ENCODE data around the gene SDK2.

The SDK2 gene

DNA sequence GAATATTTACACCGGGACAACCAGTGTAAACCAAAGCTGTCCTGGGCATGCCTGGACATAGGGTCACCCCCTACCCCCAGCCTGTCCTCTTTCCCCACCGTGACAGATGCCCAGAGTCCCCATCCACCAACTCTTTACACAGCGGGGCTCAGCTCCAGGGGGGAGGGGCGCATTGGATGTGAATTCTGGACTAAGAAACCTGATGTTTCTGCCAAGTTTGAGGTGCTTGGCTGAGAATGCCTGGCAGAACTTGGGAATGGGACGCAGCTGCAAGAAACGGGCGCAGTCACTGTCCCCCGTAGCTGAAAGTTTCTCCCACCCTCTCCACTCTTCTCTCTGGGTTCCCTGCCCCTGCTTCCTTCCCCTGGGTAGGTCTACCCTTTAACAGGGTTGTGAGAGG lies 264.4 kb downstream of the SDK2 start:
- DNase-seq: no peak

DNA sequence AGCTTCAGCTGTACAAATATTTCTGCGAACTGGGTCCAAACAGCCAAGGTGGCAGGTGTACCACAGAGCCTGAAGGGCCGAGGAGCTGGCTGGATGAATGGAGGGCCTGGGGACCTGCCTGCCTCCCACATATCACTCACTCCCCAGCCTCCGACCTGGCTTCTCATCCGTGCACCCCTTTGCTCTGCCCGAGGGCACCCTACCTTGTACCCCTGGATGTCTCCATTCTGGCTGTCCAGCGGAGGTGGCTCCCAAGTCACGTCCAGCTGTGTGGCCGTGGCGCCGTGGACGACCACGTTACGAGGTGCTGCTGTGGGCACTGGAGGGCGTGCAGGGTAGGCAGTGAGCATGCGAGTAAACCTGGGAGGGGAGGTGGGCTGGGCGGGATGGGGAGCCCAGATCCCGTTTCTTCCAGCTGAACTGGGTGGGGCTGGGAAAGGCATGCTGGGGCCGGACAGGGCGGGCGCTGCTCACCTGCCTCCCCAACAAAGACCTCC lies 265.2 kb downstream of the SDK2 start:
- DNase-seq: no peak

DNA sequence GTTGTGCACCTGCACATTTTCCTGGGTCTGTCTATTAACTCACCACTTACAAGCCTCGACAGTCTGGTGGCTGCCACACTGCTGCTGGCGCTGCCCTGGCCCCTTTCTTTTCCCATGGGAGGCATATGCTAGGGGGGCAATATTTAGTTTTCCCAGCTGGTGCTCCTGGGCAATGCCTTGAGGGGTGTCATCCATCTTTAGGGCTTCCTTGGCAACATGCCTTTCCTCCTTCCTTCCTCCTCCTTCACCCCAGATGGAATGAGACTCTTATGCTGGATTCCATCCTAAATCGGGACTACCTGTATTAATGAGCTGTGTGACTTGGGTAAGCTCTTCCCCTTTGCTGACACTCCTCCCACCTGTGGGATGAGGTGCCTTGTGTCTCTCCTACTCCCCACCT lies 267.6 kb downstream of the SDK2 start:
- no peak for DNase-seq

DNA sequence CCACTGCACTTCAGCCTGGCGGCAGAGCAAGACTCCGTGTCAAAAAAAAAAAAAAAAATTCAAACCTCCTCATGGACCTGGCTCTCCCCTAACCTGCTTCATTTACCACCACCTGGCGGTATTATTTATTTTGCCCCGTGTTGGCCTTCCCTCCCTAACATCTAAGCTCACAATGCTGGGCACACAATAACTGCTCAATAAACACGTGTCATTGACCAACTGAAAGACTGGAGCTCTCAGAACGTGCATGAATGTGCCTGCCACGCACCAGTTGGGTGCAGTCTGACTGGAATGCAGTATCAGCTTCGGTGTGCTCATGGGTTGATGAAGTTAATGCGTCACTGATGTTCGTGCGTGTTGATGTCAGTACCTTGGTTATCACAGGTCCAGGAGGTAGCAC lies 268.1 kb downstream of the SDK2 start:
- DNase-seq: no peak

DNA sequence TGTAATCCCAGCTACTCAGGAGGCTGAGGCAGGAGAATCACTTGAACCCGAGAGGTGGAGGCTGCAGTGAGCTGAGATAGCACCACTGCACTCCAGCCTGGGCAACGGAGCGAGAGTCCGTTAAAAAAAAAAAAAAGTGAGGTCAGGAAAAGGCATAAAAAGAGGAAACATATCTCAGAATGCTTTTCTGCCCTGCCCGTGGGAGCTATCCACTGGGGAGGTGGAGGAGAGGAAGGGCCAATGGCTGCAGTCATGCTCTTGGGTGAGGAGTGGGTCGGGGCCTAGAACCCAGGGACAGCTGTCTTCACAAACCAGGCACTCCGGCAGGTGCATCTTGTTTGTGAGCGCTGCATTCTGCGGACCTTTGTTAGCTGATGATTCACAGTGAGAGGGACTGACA lies 272.4 kb downstream of the SDK2 start:
- DNase-seq: no peak

DNA sequence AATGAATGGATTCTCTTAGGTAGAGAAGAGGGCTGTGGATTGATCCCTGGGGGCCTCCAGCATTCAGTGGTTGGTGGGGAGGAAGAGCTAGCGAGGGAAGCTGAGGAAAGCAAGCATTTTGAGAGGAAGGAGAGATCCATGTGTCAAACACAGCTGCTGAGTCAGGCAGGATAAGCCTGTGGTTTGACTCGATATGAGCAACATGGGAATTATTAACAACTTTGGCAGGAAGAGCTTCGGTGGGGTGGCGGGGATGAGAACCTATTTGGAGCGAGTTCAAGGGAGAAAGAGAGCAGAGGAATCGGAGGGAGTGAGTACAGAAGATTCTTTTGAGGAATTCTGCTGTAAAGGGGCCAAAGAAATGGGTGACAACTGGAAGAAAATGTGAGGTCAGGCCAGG lies 273.0 kb downstream of the SDK2 start:
- DNase-seq: no peak

DNA sequence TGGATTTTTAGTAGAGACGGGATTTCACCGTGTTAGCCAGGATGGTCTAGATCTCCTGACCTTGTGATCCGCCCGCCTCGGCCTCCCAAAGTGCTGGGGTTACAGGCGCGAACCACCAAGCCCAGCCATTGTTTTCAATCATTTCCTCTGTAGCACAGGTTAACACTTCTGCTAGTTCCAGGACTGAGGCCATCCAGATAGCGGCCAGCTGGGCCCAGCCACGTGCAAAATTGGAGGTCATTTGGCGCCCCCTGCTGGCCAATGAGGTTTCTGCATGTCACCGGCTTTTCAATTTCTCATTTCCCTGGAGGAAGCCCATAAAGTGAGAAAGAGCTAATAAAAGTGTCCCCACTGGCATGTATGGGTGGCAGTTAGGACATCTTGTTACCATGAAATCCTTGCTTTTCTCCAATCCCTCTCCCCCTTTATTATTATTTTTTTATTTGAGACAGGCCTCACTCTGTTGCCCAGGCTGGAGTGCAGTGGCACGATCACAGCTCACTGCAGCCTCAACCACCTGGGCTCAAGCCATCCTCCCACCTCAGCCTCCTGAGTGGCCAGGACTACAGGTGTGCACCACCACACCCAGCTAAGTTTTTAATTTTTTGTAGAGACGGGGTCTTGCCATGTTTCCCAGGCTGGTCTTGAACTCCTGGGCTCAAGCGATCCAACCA lies 274.3 kb downstream of the SDK2 start:
- DNase-seq: peak; percentile 40

DNA sequence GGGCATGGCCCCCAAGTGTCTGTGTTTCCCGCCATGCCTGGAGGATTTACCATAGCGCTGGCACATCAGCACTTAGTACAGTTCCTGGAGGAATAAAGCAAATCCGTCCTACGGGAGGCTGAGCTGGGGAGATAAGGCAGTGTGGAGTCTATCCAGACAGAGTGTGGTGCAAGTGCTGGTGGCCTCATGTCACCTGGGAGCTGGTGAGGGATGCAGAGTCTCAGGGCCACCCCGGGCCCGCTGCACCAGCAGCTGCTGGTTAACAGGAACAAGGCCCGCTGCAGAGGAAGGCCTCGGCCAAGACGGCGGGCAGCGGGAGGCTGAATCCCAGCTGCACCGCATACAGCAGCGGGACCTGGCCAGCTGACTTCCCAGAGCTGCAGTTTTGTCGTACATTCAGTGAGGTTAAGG lies 275.1 kb downstream of the SDK2 start:
- DNase-seq: no peak

DNA sequence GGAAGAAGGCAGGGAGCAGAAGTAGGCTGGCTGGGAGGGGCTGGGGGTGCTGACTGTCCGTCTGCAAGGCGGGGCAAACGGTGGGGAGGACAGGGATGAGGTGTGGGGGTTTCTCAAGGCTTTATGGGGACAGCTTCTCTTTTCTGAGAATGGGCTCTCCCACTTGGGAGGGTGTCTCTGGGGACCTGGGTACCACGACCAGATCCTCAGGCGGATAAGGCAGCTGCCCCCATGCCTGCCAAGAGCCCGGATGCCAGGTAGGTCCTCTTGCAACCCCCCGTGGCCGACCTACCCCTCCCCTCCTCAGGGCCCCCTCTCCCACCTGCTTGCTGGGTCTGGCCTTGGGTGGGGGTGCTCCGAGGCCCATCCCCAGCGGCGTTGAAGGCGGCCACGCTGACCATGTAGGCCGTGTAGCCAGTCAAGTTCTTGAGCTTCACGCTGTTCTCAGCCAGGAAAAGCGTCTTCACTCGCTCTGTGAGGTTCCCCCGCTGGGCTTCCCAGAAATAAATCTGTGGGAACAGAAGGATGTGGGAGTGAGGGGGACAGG lies 276.1 kb downstream of the SDK2 start:
- DNase-seq: no peak

DNA sequence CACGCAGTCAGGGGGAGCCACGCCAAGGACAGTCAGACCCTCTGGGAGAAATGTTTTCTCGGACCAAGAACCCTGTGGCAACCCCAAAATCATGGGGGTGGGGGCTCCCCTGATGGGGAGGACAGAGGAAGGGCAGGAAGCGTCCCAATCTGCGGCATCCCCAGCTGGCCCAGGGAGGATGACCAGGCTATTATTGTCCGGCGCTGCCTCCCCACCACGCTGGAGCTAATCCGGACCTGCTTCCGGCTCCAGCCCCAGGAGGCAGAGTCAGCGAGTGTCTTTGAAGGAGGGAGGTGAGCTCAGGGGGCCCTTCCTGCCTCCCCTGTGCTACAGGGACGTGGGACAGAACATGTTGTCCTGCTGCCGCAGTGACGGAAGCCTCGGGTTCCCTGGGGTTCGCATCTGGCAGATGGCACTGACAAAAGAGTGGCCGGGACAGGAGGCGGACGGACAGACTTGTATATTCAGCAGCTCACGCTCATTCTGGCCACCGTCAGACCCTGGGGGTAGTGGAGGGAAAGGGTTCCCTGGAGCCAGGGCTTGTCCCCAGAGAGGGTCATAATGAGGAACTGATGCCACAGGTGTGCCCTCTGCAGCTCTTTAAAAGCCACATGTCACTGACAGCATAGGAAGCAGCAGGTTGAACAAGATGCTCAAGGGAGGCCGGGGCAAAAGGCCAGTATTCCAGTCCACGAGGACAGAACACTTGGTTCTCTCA lies 278.2 kb downstream of the SDK2 start:
- no peak for DNase-seq

DNA sequence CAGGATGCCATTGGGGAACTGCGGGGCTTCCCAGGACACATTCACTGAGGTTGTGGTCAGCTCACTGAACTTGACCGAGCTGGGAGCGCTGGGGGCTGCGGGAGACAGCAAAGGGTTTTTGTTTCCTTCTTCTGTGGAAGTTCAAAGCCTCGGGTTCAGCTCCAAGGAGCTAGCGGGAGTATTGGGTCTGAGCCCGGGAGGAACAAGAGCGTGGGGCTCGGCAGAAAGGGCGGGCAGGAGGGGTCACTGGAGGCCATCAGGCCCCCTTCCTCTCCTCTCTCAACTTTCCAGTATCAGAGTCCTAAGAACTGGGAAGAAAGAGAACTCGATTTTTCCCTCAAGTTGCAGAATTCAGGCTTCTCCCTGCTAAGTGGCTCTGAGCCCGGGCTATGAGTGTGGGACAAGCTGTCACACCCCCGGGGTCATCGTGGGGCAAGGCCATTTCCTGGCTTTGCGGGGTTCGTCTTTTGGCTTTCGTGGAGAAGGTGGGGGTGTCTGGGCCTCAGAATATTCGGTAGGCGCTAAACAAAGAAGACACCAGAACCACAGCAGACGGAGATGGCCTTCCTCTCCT lies 278.9 kb downstream of the SDK2 start:
- no peak for DNase-seq

DNA sequence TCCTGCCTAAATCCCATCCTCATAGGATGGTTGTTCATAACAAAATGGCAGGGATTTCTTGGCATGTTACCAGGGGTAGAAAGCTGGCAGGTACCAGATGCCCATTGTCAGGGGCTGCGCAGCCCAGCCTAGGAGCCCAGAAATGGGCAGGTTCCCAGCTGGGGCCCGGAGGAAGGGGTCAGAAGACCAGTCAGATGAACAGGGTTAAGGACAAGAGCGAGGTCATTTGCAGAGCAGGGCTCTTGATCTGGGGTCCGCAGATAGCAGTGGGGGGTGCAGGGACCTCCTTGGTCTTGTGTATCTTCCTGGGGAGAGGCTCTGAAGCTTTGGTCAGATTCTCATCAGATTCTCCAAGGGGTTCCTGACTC lies 280.1 kb downstream of the SDK2 start:
- no peak for DNase-seq

DNA sequence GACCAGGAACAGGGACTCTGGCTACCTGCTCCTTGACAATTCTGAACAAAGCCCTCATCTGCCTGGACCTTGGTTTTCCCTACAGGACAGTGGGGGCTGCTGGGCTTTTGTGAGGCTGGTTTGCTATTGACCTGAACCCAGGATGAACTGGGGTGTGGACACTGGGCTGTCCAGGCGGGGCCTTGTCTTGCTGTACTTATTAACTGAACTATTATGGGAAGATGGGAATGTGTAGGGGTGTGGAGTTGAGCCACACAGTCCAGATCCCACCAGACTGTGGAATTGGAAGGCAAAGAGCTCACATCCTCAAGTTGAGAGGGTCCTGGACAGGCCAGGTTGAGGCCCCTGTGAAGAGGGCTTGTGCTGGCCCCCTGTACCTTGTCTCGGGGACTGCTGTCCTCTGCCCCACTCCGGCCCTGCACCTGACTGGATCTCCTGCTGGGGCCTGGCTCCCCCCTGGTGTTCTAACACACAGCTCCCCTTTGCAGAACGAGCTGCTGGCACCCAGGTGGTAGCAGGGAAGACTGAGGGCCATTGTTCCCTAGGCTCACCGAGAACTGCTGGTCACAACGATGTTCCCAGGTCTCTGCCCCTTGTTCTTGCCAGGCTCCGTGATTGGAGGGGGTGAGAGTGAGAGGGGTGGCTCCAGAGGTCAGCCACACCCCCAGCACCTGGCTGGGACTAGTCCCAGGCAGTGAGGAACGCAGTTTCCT lies 280.6 kb downstream of the SDK2 start:
- DNase-seq: no peak

DNA sequence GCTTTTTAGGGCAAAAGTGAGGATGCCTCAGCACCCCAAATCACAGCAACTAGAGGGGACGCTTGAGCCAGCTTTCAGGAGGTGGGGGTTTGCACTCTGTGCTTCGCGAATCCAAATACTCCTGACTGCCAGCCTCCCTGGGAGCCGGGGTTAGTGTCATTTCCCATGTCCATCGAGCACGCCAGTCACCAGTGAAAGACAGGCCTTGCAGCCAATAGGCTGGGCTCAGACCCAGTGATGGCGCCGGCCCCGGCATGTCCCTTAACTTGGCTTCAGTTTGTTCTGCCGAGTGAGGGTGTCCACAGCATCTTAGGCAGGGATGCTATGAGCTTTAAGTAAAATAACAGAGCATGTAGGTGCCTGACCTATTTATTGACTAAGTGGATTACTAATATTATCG lies 281.5 kb downstream of the SDK2 start:
- no peak for DNase-seq

DNA sequence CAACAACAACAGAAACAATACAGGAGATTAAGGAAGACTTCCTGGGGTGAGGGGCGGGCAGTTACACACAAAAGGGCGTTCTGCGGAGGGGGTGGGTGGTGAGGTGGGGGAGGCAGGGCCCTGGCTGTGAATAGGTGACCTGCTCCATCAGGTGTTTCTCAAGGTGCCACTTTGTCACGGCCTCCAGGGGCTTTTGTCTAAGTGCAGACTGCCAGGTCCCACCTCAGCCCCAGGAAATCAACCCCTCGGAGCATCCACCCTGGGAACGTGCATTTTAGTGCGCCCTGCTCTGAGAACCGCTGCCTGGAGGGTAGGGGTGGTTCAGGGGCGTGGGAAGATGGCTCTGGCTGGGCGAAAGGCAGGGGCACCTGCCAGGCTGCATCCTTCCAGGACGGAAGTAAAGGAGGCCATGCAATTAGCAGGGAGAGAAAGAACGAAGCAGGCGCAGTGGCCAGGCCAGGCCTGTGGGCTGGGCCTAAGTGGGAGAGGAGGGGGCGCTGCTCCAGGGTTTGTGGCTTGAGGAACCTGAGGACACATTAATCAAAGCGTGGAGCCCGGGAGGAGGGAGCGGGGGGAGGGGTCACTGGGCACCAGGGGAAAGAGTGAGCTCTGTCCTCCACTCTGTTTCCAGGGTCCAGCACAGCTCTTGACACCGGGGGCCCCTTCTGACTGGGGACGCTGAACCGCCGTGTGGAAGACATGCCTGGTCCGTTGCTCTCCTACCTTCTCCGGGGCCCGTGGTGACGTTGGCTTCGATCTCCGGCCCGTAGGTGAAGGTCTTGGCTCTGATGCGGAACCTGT lies 283.1 kb downstream of the SDK2 start:
- DNase-seq: no peak

DNA sequence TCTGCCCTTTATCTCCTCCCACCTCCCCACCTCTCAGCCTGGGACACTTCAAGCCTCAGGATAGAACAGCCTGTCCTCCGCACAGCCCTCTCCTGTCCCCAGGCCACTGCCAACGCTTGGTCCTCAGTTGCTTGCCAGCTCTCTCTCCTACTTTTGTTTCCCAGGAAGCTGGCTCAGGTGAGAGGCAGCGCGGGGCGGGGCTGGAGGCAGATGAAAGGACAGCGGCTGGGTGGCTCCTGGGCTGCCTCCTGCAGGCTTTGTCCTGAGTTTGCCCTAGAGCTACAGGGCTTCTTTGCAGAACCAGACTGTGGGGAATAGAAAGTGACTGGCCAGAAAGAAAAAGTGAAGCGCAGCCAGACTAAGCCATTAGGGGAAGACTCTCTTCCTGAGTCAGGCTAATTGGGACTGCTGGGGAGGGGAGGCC lies 284.2 kb downstream of the SDK2 start:
- peak; percentile 44 for DNase-seq

DNA sequence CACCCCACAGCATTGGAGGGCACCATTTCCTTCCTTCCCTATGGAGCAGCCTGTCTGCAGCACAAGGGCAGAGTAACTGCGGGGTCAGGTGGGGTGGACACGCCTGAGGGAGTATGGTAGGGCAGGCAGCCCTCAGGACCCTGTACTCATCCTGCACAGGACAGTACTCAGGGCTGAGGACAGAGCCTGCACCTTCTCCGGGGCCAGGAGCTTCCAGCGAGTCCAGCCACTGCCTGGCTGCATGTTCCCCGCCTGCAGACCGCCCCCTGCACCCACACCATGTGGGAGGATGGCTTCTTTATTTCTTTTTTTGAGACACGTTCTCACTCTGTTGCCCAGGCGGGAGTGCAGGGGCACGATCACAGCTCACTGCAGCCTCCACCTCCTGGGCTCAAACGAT lies 284.9 kb downstream of the SDK2 start:
- no peak for DNase-seq

DNA sequence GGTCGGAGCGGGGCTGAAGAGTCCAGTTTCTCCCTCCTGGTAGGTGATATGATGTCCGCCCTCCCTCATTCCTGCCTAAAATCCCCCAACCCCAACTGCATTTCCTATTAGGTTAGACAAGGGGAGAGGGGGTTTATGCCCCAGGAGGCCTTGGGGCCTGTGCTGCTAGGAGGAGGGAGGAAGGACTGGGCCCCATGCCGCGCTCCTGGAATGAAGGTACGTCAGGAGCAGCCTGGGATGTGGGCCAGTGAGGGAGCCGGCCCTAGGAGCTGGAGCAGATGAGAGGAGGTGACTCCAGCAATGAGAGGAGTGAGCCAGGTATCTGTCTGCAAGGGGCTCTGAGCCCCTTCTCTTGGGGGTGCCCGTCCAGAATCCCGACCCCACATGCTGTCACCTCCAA lies 285.6 kb downstream of the SDK2 start:
- DNase-seq: no peak

DNA sequence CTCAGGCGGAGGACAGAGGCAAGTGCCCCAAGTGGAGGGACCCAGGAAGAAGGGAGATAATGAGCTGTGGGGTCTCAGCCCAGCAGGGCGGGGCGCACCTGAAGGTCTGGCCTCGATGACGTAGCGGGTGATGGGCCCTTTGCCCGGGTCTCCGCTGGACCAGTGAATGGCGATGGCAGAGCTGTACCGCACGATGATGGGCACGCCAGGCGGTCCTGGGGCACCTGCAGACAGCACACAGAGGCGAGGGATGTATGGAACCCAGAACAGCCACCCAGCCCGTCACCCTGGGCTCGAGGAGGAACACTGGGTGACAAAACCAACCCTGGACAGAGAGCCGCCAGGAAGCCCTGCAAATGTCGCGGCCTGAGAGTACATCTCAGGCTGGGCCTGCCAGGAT lies 286.3 kb downstream of the SDK2 start:
- no peak for DNase-seq

DNA sequence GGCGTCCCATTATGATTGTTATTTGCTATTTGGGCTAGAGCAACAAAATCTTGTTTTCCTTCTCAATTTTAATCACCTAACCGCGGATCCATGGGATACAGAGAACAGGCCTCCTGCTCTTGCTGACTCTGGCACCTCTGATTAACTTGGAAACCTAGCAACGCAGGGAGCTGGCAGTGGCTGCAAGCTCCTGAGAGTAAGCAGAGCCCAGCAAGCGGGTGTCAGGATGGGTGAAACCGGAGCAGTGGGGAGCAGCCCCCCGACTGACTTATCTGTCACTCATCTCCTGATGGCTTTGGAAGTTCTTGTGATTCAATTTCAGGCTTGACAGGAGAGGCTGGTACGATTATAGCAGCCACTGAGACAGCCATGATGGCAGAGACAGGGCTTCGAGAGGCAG lies 286.9 kb downstream of the SDK2 start:
- DNase-seq: no peak

DNA sequence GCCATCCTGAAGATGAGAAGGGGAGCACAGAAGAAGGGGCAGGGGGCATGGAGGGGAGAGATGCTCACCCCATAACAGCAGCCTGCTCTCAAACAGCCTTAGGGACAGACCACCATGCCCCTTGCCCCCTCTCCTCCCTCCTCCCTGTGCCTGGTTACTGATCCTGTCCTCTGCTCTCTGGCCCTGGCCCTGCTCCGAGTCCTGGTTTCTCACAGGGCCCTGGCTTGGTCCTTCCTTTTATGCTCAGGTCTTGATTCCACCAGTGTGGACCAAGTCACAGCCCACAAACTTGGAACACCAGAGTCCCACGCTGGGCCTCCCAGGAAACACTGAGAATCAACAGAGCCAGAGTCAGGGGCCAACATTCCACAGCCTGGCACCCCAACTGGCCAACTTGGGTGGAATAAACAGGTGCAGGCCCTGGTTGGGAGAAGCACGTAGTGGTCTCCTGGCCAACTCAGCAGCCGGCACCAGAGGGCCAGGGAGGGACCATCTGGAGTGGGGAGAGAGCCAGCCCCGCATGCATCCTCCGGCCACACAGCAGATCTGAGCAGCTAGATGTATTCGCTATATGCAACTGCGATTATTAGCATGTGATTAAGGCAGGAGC lies 287.6 kb downstream of the SDK2 start:
- DNase-seq: no peak

All from NCI-H2029 treated with DMSO at 0.1 percent for 48 hours (cell line).